OCI-LY1 (cell line): ENCODE results near the gene ADGRB2.

Experiments used
- EZH2 ChIP-seq: fragments of 200-600 bp; sonication (generic), shearing (Covaris generic); IDR thresholded peaks from 2 replicates; pipeline ENCODE4 v1.8.0; 2017; ENCODE audit warnings: borderline replicate concordance, mixed run types, mild to moderate bottlenecking, antibody characterized with exemption, low read length, moderate library complexity, mixed read lengths
- TF ChIP-seq, protein P1 (sequence below): fragments of 200-600 bp; sonication (generic), shearing (Covaris generic); IDR thresholded peaks from 2 replicates; pipeline ENCODE4 v1.5.1; 2017; ENCODE audit warnings: mild to moderate bottlenecking, antibody characterized with exemption, low read length, moderate library complexity, mixed read lengths

DNA sequence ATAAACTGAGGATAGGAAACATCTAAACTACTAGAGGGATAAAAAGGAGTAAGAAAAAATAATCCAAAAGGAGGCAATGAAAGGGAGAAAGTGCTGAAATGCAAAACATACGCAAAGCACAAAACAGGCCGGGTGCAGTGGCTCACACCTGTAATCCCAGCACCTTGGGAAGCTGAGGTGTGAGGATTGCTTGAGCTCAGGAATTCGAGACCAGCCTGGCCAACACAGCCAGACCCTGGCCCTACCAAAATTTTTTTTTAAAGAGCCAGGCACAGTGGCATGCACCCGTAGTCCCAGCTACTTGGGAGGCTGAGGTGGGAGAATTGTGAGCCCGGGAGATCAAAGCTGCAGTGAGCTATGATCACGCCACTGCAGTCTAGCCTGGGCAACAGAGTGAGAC lies 41.2 kb upstream of the ADGRB2 start:
- TF ChIP-seq, protein P1, sequence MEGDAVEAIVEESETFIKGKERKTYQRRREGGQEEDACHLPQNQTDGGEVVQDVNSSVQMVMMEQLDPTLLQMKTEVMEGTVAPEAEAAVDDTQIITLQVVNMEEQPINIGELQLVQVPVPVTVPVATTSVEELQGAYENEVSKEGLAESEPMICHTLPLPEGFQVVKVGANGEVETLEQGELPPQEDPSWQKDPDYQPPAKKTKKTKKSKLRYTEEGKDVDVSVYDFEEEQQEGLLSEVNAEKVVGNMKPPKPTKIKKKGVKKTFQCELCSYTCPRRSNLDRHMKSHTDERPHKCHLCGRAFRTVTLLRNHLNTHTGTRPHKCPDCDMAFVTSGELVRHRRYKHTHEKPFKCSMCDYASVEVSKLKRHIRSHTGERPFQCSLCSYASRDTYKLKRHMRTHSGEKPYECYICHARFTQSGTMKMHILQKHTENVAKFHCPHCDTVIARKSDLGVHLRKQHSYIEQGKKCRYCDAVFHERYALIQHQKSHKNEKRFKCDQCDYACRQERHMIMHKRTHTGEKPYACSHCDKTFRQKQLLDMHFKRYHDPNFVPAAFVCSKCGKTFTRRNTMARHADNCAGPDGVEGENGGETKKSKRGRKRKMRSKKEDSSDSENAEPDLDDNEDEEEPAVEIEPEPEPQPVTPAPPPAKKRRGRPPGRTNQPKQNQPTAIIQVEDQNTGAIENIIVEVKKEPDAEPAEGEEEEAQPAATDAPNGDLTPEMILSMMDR, result no peak
- no peak for TF ChIP-seq EZH2
